PC-9 (cell line): ENCODE results near the gene RGS6. TPM values are rescaled to one million over a fixed set of nuclear protein-coding genes. Genes with fewer than 3 reads are reported as not detected.

Experiments
- BruUV-seq: library from RNA; stranded (reverse); fragments of 400-500 nt; replicated peaks from 2 replicates; lab custom pipeline; 2021; lab: Mats Ljungman, UMichigan
- CTCF ChIA-PET: fragments of 300-600 bp; sonication (Branson Sonifier 250); formaldehyde crosslinking; loops from one replicate; lab custom pipeline; 2022; ENCODE audit warnings: antibody characterized with exemption; lab: Charles Lee
- POLR2A ChIA-PET: fragments of 300-600 bp; sonication (Branson Sonifier 250); formaldehyde crosslinking; loops from one replicate; lab custom pipeline; 2022; ENCODE audit warnings: antibody characterized with exemption; ENCODE audit not compliant: unreplicated experiment; lab: Charles Lee
- DNase-seq, 2 experiments: peaks; one replicate each; pipeline versions ENCODE4 v3.0.0 to v3.0.0-alpha.2; 2015 to 2022; ENCODE audit warnings: mixed read lengths in 1 of 2
- H2AFZ ChIP-seq: fragments of 200-600 bp; sonication (generic); 2 replicates; pipeline ENCODE4 v1.8.1; 2017; ENCODE audit warnings: antibody characterized with exemption
- H3F3A ChIP-seq: fragments of 200-600 bp; sonication (generic); 2 replicates; pipeline ENCODE4 v1.8.1; 2017; ENCODE audit warnings: antibody characterized with exemption, mild to moderate bottlenecking, low read depth; ENCODE audit not compliant: insufficient read depth
- H3K27ac ChIP-seq: fragments of 200-600 bp; sonication (generic); 2 replicates; pipeline ENCODE4 v1.6.1; 2016; ENCODE audit warnings: mixed run types
- H3K27me3 ChIP-seq: fragments of 200-600 bp; sonication (generic); 2 replicates; pipeline ENCODE4 v1.6.1; 2016; ENCODE audit warnings: low read depth, mixed run types; ENCODE audit not compliant: insufficient read depth
- H3K36me3 ChIP-seq: fragments of 200-600 bp; sonication (generic); 2 replicates; pipeline ENCODE4 v1.6.1; 2016; ENCODE audit warnings: low read depth, mixed run types
- H3K4me1 ChIP-seq: fragments of 200-600 bp; sonication (generic); replicated peaks from 2 replicates; pipeline ENCODE4 v1.6.1; 2016; ENCODE audit warnings: mixed run types; ENCODE audit not compliant: insufficient read depth
- H3K4me2 ChIP-seq: fragments of 200-600 bp; sonication (generic); 2 replicates; pipeline ENCODE4 v1.6.1; 2017; ENCODE audit warnings: mixed run types
- H3K4me3 ChIP-seq: fragments of 200-600 bp; sonication (generic); 2 replicates; pipeline ENCODE4 v1.6.1; 2016; ENCODE audit warnings: mixed run types
- H3K79me2 ChIP-seq: fragments of 200-600 bp; sonication (generic); 2 replicates; pipeline ENCODE4 v1.6.1; 2017; ENCODE audit warnings: low read depth, mixed run types
- H3K9me2 ChIP-seq: fragments of 200-600 bp; sonication (generic); 2 replicates; pipeline ENCODE4 v1.8.1; 2017; ENCODE audit warnings: mild to moderate bottlenecking; ENCODE audit not compliant: insufficient read depth
- H3K9me3 ChIP-seq: fragments of 200-600 bp; sonication (generic); 2 replicates; pipeline ENCODE4 v1.8.1; 2016; ENCODE audit warnings: low read depth; ENCODE audit not compliant: insufficient read depth
- H4K20me1 ChIP-seq: fragments of 200-600 bp; sonication (generic); 2 replicates; pipeline ENCODE4 v1.8.1; 2017; ENCODE audit not compliant: insufficient read depth
- CTCF ChIP-seq: fragments of 200-600 bp; sonication (generic); conservative IDR thresholded peaks from 2 replicates; pipeline ENCODE4 v1.6.1; 2017; ENCODE audit warnings: mixed run types, antibody characterized with exemption, mild to moderate bottlenecking, moderate library complexity
- EZH2 ChIP-seq: fragments of 200-600 bp; sonication (generic); IDR thresholded peaks from 2 replicates; pipeline ENCODE4 v1.8.0; 2017; ENCODE audit warnings: antibody characterized with exemption, low read depth
- intact Hi-C: fragments of 100-400 bp; cut with micrococcal nuclease; formaldehyde crosslinking; loops from one replicate; pipeline ENCODE4 v1.10.0; 2022; ENCODE audit not compliant: unreplicated experiment
- total RNA-seq: library from RNA; stranded (reverse); gene quantifications from 2 replicates; pipeline ENCODE4 v1.2.3, GENCODE V29; 2021

RGS6 gene
- total RNA-seq, 1 experiment from 2014 or later = not detected

- intact Hi-C loops = no loop called here
- H3K27me3 ChIP-seq = peaks cover 30% of the 10 kb centered on the region
- H2AFZ ChIP-seq = no peak overlapping the region
- H3K9me3 ChIP-seq = no peaks in the 10 kb centered on the region
- no peak overlapping the region for H3K4me2 ChIP-seq
- ChIA-PET POLR2A (no interaction called here), CTCF (no interaction called here)
- no peaks in the 10 kb centered on the region; the same call in 1 of the 2 replicates for H3K9me2 ChIP-seq
- H4K20me1 ChIP-seq = no peaks in the 10 kb centered on the region
- H3K4me3 ChIP-seq = no peak overlapping the region
- TF ChIP-seq EZH2 (no peak), CTCF (no peak)
- no peaks in the 10 kb centered on the region for H3K4me1 ChIP-seq
- no TSS peak for BruUV-seq
- no peaks in the 10 kb centered on the region for H3F3A ChIP-seq
- no peaks in the 10 kb centered on the region for H3K36me3 ChIP-seq
- no peak overlapping the region for H3K27ac ChIP-seq
- no peak for DNase-seq
- no peaks in the 10 kb centered on the region for H3K79me2 ChIP-seq
Measured at GRCh38 chr14:72201645-72202044, 269.4 kb downstream of the RGS6 start.

GRCh38 chr14:72213424-72213823, 281.2 kb downstream of the RGS6 start:
- H3F3A ChIP-seq = no peaks in the 10 kb centered on the region
- BruUV-seq = no TSS peak
- H2AFZ ChIP-seq = no peak overlapping the region
- CTCF ChIA-PET = no interaction called here
- POLR2A ChIA-PET = no interaction called here
- peaks cover 7% of the 10 kb centered on the region; the same call in 1 of the 2 replicates for H3K27me3 ChIP-seq
- no peaks in the 10 kb centered on the region for H3K36me3 ChIP-seq
- no peaks in the 10 kb centered on the region for H3K9me2 ChIP-seq
- no peaks in the 10 kb centered on the region for H4K20me1 ChIP-seq
- H3K4me2 ChIP-seq = no peak overlapping the region
- H3K9me3 ChIP-seq = no peaks in the 10 kb centered on the region
- H3K4me3 ChIP-seq = no peak overlapping the region
- DNase-seq = no peak
- no peaks in the 10 kb centered on the region for H3K4me1 ChIP-seq
- intact Hi-C loops = no loop called here
- no peak for TF ChIP-seq EZH2
- no peak for TF ChIP-seq CTCF
- no peak overlapping the region for H3K27ac ChIP-seq
- no peaks in the 10 kb centered on the region for H3K79me2 ChIP-seq

- H3K4me2 ChIP-seq = no peak overlapping the region
- H3K36me3 ChIP-seq = no peaks in the 10 kb centered on the region
- no peak for DNase-seq
- no peaks in the 10 kb centered on the region for H3K9me3 ChIP-seq
- no peak for TF ChIP-seq CTCF
- no peak for TF ChIP-seq EZH2
- intact Hi-C loops = no loop called here
- BruUV-seq = no TSS peak
- H3K4me1 ChIP-seq = no peaks in the 10 kb centered on the region
- no peaks in the 10 kb centered on the region for H3F3A ChIP-seq
- H4K20me1 ChIP-seq = no peaks in the 10 kb centered on the region
- ChIA-PET CTCF (no interaction called here), POLR2A (no interaction called here)
- no peaks in the 10 kb centered on the region for H3K9me2 ChIP-seq
- no peak overlapping the region for H3K4me3 ChIP-seq
- H2AFZ ChIP-seq = no peak overlapping the region
- no peak overlapping the region for H3K27ac ChIP-seq
- peaks cover 7% of the 10 kb centered on the region; the same call in 1 of the 2 replicates for H3K27me3 ChIP-seq
- no peaks in the 10 kb centered on the region for H3K79me2 ChIP-seq
Measured at GRCh38 chr14:72215080-72215479, 282.9 kb downstream of the RGS6 start.
